Activated CD8-positive, alpha-beta memory T cell treated with anti-CD3 and anti-CD28 coated beads, Interleukin-2, amount 50 U/mL, for 24 hours (primary cell): ENCODE data around the gene TPST2.
"Not testable (repeated sequence)": the region's sequence is repeated elsewhere in the genome, so short reads cannot be mapped to it uniquely, and the experiment has no call there.

ENCODE experiments used
- DNase-seq: peaks from one replicate; pipeline ENCODE4 v3.0.0-alpha.2; 2020; ENCODE audit errors: extremely low read depth

The TPST2 gene

DNA sequence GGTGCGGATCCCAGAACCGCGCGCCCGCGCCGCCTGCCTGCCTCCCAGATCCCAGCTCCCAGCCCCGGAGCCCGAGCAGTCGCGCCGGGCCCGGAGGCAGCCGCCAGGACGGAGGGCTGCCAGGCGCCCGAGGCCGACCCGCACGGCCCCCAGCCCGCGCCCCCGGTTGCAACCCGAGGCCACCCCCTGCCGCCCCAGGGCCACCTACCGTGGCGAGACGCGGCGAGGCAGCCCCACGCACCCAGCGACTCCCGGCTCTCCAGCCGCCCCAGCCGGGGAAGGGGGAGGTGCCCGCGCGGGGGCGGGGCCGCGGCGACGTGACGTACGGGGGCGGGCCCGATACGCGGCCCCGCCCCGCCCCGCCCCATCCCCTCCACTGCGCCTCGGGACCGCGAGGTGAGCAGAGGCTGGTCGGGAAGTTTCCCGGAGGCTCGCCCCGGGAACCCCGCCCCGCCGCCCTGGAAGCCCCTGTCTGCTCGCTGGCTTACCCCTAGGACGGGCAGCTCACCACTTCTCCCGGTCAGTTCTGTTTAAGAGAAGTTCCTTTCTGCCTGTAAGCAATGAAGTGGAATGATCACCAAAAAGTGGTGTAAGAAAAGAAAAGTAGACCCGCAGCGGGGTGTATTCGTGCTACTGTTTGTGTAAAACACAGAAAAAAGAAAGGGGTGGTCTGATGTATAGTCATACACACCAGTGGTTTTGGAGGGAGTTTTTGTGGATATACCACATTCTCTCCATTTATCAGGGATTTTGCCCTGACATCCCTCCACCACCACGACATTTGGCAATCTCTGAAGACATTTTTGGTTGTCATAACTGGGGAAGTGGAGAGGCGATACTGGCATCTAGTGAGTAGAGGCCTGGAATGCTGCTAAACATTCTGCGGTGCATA, at the start of gene TPST2:
TPST2 (minus strand) TSS at position 288 of the 892 bp plus-strand sequence. CDS start 48,502 bp downstream, outside the sequence.
- no peak for DNase-seq

DNA sequence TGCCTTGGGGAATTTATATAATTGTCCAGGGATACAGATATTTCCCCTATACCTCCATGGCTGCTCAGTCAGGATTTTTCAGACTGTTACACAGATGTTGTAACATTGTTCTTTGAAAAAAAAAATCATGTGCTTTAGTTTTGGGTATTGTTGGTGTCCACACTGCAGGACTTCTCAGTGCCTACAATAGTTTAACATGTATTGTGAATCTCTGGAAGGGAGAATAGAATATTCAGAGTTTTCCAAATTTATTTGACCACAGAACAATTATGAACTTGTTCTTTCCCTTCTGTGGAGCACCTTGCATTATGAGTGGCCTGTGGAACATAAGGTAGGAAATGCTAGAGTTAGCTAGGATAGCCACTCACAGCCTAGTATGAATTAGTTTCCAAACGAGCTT, 46.4 kb upstream of the TPST2 start:
- DNase-seq: no peak

DNA sequence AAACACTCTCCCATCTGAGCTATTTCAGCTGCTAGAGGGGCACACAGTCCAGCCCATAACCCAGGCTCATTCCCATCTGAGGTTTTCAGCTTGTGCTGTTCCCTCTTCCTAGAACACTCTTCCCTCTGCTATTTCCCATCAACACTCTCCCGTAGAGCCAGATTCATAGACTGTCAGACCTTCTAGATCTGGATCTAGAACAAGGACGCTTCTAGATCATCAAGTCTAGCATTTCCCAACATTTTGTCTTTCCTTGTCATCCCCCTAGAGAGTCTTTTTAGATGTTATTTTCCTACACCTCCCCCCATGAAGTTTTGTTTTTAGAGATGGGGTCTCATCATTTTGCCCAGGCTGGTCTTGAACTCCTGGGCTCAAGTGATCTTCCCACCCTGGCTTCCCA, 45.2 kb upstream of the TPST2 start:
- no peak for DNase-seq

DNA sequence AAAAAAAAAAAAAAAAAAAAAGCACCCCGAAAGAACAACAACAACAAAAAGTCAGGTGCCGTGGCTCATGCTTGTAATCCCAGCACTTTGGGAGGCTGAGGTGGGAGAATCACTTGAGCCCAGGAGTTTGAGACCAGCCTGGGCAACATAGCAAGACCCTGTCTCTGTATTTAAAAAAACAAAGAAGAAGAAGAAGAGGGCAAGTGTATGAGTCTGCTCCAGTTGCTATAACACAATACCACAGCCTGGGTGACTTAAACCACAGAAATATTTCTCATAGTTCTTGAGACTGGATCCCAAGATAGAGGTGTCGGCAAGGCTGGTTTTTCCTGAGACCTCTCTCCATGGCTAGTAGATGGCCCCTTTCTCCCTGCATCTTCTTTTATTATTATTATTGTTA, 44.3 kb upstream of the TPST2 start:
- no peak for DNase-seq

DNA sequence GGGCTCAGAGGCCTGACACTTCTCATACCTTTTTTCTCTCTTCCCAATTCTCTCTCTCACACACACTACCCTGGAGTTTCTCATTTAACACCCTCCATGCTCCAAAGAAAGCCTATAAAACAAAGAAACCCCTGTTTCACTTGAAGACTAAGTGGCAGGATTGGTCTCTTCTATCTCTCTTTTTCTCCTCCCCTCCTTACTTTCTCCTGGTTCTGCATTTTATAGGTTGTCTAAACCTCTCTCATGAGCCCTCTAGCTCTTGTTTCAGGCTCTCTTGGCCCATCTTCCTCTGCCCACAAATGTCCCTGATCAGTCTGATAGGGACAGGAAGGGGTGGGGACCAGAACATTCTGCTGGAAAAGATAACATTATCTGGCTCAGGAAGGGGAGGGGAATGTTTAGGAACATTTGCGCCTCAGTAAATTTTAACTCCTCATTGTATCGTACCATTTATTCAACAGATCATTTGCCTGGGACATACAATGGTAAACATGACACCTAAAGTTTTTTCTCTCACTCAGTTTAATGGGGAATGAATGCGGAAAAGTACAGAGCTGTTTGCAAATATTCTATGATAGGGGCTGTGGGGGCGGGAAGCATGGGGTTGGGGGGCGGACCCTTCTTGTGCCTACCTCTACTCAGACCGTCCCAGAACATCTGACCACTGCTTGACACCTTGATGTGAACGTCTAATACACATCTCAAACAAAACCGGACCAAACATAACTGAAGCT, 42.7 kb upstream of the TPST2 start:
- DNase-seq: no peak

DNA sequence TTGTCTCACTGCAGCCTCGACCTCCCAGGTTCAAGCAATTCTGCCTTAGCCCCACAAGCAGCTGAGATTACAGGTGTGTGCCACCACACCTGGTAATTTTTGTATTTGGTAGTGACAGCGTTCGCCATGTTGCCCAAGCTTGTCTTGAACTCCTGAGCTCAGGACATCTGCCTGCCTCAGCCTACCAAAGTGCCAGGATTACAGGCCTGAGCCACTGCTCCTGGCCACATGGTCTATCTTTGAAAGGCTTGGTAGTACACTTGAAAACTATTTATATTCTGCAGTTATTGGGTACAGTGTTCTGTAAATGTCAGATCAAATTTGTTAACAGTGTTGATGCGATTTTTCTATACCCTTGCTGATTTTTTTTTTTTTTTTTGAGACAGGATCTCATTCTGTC, 41.4 kb upstream of the TPST2 start:
- DNase-seq: no peak

DNA sequence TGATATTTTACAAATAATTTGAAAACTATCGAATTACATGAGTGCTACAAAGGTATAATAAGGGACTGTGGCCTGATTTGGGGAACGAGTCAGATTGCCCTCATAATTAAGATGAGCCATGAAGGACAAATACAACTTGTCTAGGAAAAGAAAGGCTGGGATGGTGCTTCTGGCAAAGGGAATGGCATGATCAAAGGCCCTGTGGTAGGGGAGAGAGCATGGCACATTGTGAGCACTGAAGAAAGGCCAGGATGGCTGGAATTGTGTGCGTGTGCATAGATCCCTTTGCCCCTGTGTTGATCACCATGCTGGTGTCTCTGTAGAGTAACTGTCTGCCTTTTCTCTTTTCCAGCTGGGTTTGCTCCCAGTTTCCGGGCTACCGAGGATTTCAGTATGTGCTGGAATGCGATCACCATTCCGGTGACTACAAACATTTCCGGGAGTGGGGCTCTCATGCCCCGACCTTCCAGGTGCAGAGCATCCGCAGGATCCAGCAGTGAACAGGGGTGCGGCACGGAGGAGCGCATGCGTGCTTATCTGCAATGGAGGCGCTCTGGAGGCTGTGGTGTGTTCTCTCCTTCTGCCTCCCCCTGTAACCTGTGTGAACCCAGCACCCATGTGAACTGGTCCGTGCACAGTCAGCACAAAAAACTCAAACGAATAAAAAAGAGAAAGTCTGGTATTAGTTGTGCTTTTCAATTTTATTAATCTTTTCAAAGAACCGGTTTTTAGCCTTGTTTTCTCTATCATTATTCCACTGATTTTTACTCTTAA, 40.2 kb upstream of the TPST2 start:
- no peak for DNase-seq

DNA sequence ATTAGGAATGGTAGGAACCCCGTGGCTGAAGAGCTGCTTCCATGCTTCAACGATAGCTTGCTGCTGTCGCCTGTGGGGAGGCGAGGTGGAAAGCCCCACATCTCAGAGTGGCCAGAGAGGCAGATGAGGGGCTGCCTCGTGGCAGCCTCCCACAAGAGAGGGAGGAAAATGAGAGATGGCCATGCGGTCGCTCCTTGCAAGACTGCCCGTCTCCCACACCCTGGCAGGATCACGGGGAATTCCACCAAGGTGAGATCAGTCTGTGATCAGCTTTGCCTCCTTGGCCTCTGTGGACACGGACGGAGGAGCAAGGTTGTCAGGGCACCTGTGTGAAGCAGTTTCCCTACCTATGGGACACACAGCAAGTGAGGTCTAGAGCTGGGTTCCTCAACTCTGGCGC, 34.9 kb upstream of the TPST2 start:
- no peak for DNase-seq

DNA sequence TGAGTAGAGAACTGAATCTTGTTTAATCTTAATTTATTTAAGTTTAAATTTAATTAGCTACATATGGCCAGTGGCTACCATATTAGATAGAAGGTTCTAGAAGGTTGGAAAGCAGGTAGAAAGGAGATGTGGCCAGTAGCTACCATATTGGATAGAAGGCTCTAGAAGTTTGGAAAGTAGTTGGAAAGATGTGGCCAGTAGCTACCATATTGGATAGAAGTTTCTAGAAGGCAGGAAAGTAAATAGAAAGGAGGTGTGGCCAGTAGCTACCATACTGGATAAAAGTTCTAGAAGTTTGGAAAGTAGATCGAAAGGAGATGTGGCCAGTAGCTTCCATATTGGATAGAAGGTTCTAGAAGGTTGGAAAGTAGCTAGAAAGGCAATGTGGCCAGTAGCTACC, 34.1 kb upstream of the TPST2 start:
- no peak for DNase-seq

DNA sequence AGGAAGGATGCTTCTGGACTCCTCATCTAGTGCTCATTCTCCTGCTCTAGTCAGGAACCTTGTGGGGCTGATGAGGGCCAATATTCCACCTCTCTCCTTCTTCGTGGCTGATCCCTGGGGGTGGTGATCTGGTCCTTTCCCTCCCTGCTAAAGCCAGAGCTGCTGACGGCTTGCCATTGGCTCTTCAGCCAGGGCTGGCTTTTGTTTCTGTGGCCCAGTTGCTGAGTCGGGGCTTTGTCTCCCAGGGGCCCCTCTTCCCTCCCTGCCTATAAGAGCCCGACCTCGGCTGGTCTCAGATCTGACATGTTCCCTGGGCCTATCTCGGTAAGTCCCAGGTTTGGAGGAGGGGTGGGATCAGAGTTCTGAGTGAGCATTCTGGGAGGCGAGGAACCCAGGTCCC, 31.7 kb upstream of the TPST2 start, which contains the start of gene CRYBA4:
CRYBA4 (plus strand) TSS at position 301 of the 400 bp plus-strand sequence. CDS start 634 bp downstream, outside the sequence.
- no peak for DNase-seq

DNA sequence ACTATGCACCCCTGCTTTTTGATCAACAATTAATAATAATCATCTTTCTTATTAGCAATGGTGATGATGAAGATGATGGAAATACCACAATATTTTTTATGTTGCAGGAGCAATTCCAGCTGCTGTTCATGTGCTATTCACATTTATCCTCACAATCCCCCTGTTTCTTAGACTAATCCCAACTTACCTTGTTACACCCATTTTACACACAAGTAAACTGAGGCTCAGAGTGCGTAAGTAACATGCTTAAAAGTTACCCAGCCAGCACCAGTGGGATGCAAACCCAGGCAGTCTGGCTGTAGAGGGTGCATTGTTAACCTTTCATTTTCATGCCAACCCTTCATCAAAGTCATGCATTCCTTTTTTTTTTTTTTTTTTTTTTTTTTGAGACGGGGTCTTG, 30.3 kb upstream of the TPST2 start:
- DNase-seq: no peak

DNA sequence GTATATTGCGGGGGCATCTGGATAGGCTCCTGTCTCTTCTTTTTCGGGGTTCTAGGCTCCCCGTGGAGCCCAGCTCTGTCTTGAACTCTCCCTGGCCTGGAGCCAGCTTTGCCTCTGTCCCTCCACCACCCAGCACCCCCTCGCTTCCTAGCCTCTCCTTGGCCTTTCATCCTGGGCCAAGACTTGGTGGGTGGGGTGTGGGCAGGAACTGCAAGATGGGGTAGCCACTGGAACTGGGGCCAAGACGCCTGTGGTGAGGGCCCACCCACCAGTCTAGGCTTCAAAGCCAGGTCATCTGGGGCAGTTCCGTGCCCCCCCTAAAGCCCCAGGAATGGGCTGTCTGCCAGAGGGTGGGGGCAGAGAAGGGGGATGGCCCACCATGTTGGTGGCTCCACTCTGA, 29.6 kb upstream of the TPST2 start:
- DNase-seq: no peak

DNA sequence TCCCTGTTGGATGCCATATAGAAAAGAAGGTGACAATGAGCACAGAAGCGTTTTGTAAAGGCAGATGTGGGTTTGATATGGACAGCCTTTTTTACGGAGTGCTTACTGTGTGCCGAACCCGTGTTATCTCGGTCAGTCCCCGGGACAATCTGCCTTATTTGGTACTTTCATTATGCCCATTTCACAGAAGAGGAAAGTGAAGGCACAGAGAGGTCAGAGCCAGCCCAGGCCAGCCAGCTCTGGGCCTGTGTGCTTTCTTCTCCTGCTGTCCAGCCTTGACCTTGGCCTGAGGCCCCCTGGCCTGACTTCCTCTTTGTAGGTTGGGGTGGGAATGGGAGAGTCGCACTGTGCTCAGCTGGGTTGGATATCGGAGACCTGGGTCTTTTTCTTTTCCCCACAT, 28.5 kb upstream of the TPST2 start:
- no peak for DNase-seq

DNA sequence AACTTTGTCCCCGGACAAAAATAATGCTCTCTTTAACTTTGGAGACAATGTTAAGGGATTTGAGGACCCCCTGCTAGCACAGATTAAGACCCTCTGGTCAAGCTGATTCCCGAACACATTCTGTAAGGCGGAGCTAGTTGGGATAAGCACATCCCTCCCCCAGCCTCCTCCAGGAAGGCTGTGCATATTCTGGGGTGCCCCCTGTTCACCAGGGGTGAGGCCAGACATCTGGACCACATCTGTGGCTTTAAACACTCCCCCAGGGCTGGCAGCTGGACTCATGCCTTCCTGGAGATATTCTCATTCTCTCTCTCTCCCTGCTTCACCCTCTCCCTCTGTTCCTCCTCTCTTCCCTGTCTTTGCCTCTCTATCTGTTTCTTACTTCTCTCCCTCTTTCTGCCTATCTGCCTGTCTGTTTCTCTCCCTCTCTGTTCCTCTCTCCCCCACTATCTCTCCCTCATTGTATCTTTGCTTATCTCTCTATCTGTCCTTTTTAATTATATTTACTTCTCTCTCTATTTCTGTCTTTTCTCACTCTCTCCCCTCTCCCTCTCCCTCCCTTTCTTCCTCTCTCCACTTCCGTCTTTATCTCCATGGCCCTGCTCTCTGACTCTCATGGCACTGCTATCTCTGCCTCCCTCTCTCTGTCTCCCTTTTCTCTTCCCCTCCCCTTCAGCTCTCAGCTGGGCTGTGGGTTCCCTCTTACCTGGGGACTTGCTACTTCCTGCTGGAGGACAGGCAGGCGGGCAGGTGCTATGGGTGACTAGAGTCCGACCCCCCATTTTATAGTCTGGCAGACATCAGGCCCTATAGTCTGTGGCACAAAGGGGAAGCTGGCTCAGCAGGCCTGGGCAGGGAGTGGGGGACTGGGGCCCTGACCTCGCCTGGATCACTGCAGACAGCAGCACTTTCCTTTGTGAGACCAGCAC, 27.6 kb upstream of the TPST2 start, which contains the start of gene CRYBB1:
CRYBB1 (minus strand) TSS at position 757 of the 929 bp plus-strand sequence. CDS start 1,708 bp downstream, outside the sequence.
- no peak for DNase-seq

DNA sequence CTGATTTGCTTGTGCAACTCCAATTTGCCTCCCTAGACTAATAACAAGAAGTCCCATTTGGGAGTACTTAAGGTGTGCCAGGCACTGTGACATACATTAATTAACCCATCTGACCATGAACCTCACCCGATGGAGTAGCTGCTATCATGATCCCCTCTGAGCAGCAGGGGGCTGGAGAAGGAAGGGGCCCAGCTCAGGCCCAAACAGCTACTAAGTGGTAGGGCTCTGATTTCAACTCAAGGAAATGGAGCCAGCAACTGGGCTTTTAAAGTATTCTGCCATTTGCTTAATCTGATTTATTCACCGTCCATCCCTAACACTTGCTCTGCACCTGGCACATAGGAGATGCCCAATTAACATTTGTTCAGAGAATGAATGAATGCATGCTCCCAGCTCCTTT, 26.7 kb upstream of the TPST2 start:
- DNase-seq: no peak

DNA sequence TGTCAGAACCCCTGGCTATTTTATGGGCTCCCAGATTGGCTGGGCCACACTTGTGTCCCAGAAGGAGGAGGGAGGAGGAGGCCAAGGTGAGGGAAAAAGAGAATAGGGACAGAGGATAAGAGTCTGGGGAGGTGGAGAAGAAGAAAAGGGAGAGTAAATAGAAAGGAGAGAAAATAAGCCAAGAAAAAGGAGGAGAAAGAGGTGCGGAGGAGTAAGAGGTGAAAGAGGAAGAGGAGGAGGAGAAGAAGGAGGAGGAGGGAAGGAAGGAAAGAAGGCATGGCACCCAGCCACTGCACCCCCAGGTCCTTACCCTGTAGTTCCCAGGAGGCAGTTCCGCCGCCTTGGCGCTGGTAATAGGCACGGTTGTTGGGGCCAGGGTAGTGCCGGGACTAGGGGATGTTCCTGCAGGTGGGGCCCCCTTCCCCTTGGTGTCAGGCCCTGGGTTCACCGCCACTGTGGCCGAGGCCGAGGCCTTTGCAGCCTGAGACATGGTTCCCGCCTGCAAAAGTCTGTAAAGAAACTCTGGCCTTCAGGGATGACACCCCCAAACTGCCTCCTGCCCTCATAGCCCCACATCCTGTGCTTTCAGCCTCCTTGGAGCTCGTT, 26.0 kb upstream of the TPST2 start:
- DNase-seq: no peak

DNA sequence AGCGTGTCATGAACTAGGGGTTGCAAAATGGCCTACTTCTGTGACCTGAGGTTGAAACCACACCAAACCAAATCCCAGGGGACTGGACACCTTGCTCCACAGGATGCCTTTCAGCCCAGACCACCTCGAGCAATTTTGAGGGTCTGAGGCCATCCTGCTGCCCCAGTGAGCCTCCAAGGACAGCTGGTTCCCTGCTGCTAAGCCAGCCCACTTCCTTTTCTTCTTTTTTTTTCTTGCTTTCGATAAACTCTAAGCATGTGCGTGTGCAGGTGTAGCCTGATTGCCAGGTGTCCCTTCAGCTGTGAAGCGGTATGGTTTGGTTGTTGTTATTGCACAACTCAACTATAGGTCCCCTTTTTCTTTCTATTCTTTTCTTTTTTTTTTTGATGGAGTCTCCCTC, 25.2 kb upstream of the TPST2 start:
- DNase-seq: no peak

DNA sequence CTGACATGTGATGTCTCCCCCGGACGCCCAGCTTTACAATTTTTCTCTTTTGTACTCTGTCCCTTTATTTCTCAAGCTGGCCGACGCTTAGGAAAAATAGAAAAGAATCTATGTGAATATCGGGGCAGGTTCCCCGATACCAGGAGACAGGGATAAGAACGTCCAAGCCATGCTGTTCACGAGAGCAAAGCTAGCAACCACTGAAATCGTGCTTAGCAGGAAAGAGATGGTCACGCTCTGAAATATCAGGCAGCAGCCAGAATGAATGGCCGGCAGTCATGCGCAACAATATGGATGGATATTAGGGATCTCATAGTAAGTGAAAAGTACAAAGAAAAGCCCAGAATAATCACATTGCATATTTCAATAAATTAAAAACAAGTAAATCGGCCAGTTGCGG, 24.4 kb upstream of the TPST2 start:
- no peak for DNase-seq

DNA sequence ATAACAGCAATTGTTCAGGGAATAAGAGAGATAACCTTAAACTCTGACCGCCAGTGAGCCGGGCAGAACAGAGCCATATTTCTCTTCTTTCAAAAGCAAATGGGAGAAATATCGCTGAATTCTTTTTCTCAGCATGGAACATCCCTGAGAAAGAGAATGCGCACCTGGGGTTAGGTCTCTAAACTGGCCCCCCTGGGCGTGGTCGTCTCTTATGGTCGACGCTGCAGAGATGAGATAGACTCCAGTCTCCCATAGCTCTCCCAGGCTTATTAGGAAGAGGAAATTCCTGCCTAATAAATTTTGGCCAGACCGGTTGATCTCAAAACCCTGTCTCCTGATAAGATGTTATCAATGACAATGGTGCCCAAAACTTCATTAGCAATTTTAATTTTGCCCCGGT, 23.8 kb upstream of the TPST2 start:
- not testable (repeated sequence) for DNase-seq

DNA sequence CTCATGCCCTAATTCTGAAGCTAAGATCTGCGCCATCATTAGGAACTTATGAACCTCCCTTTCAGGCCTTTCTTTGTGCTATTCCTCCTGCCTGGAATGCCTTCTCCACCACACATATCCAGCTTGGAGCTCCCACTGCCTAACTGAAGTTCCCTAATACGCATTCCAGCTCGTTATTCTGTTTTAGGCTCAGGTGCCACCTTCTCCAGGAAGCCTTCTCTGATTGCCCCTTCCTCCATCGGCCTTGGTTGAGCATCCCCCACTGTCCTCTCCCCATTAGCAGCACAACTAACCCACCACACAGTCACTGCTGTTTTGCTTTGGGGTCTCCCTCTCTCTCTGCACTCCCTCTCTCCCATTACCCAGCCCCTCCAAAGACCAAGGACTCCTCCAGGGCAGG, 22.7 kb upstream of the TPST2 start:
- no peak for DNase-seq

DNA sequence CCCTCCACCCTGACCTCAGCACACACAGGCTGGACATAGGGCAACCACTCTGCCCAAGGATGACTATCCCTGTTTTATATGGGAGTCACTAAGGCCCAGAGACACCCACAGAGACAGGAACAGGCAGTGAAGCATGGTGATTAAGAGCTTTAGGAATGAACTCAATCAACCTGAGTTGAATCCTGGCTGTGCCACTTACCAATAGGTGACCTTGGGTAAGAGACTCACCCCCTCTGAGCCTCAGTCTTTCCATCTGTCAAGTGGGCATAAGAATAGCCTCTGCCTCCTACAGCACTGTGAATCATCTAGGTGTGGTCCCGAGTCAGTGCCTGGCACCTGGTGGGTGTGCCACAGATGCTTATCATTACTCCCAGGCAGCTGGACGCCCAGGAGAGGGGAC, 21.1 kb upstream of the TPST2 start:
- DNase-seq: no peak
